Vagina (tissue), 2 donors: ENCODE measurements around the gene IL32. TPM values are rescaled to one million over a fixed set of nuclear protein-coding genes. Genes with fewer than 3 reads are reported as not detected.

Experiments
- DNase-seq, 2 donors: peaks; one replicate each; pipeline ENCODE4 v3.0.0-alpha.2; 2017; ENCODE audit errors: extremely low spot score in 2 of 2
- H3K27ac ChIP-seq: fragments of 200-600 bp; sonication (generic); one replicate; pipeline ENCODE4 v1.5.1; 2019
- H3K27me3 ChIP-seq: fragments of 200-600 bp; sonication (generic); one replicate; pipeline ENCODE4 v1.5.1; 2019
- H3K36me3 ChIP-seq, 2 donors: fragments of 200-600 bp; sonication (generic); one replicate each; pipeline ENCODE4 v1.5.1; 2017 to 2019
- H3K4me1 ChIP-seq: fragments of 200-600 bp; sonication (generic); one replicate; pipeline ENCODE4 v1.5.1; 2019
- H3K4me3 ChIP-seq, 2 donors: fragments of 200-600 bp; sonication (generic); 1 replicate in 1 of 2; 2 replicates in 1 of 2; pipeline ENCODE4 v1.5.1; 2016 to 2019
- H3K9me3 ChIP-seq: fragments of 200-600 bp; sonication (generic); one replicate; pipeline ENCODE4 v1.5.1; 2019
- POLR2A ChIP-seq, 2 donors: fragments of 450-650 bp; IDR thresholded peaks; one replicate each; pipeline ENCODE4 v1.6.1; 2017; ENCODE audit warnings: antibody characterized with exemption in 2 of 2, mild to moderate bottlenecking in 2 of 2, moderate library complexity in 2 of 2
- POLR2AphosphoS5 ChIP-seq, 2 donors: sonication (generic); formaldehyde crosslinking; IDR thresholded peaks; one replicate each; pipeline ENCODE4 v1.9.0; 2017; ENCODE audit warnings: antibody characterized with exemption in 2 of 2, mild to moderate bottlenecking in 2 of 2, low read depth in 1 of 2; ENCODE audit not compliant: insufficient read depth in 1 of 2
- intact Hi-C: fragments of 100-400 bp; cut with DNase I; formaldehyde crosslinking; loops from one replicate; pipeline ENCODE4 v1.15.1; 2023
- total RNA-seq: library from RNA; depleted of rRNA; stranded (reverse); fragments of >200 nt; gene quantifications from one replicate; pipeline ENCODE4 v1.2.3, GENCODE V29; 2016
- TF ChIP-seq, protein P1 (sequence below), 3 experiments: fragments of 450-650 bp in 2 of 3; fragments of 200-600 bp in 1 of 3; sonication (generic) in 1 of 3; IDR thresholded peaks; one replicate each; pipeline ENCODE4 v1.5.1; 2017 to 2019; ENCODE audit warnings: antibody characterized with exemption in 3 of 3, mild to moderate bottlenecking in 2 of 3, moderate library complexity in 2 of 3

IL32 gene
- total RNA-seq, 1 donor from 2014 or later: 13.0 TPM

DNA sequence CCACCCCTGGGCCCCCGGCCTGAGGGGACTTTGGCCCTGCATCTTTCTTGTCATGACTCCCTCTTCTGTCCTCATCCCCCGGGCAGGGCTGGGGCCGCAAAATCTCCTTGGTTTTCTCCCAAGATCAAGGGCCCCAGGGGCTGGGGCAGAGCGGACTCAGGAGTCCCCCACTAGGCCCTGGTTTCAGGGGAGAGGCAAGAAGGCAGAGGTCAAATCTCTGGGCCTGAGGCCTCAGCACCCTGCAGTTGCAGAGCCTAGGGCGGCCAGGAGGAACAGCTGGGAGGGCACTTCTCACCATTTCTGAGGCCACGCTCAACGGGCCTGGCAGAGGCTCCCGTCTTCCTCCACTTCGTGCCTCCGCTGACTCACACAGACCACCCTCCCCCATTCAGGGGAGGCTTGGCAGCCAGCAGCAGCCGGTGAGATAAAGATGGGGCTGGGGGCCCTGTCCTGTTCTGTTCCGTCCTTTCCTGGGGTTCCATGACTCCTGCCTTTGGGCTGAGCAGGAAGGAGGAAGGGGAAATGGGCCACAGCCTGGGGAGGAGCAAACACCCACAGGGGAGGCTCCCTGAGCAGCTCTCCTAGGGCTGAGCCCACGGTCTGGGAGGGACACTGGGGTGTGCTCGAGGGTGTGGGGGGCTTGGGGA, 21.3 kb downstream of the IL32 start:
- no peak overlapping the region for H3K27ac ChIP-seq
- intact Hi-C loops: no loop called here
- TF ChIP-seq POLR2A (IDR thresholded peaks at IDR 0.05): no peak
- TF ChIP-seq POLR2AphosphoS5 (IDR thresholded peaks at IDR 0.05; ENCODE audit: insufficient read depth in 1 of 2, low read depth in 1 of 2): no peak
- TF ChIP-seq, protein P1, sequence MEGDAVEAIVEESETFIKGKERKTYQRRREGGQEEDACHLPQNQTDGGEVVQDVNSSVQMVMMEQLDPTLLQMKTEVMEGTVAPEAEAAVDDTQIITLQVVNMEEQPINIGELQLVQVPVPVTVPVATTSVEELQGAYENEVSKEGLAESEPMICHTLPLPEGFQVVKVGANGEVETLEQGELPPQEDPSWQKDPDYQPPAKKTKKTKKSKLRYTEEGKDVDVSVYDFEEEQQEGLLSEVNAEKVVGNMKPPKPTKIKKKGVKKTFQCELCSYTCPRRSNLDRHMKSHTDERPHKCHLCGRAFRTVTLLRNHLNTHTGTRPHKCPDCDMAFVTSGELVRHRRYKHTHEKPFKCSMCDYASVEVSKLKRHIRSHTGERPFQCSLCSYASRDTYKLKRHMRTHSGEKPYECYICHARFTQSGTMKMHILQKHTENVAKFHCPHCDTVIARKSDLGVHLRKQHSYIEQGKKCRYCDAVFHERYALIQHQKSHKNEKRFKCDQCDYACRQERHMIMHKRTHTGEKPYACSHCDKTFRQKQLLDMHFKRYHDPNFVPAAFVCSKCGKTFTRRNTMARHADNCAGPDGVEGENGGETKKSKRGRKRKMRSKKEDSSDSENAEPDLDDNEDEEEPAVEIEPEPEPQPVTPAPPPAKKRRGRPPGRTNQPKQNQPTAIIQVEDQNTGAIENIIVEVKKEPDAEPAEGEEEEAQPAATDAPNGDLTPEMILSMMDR (IDR thresholded peaks at IDR 0.05): no peak
- no peaks in the 10 kb centered on the region for H3K4me1 ChIP-seq
- DNase-seq: no peak
- H3K36me3 ChIP-seq: no peaks in the 10 kb centered on the region
- H3K27me3 ChIP-seq: no peaks in the 10 kb centered on the region
- H3K4me3 ChIP-seq: peak overlapping the region in 1 of 2 donors; percentile 3
- no peaks in the 10 kb centered on the region for H3K9me3 ChIP-seq

DNA sequence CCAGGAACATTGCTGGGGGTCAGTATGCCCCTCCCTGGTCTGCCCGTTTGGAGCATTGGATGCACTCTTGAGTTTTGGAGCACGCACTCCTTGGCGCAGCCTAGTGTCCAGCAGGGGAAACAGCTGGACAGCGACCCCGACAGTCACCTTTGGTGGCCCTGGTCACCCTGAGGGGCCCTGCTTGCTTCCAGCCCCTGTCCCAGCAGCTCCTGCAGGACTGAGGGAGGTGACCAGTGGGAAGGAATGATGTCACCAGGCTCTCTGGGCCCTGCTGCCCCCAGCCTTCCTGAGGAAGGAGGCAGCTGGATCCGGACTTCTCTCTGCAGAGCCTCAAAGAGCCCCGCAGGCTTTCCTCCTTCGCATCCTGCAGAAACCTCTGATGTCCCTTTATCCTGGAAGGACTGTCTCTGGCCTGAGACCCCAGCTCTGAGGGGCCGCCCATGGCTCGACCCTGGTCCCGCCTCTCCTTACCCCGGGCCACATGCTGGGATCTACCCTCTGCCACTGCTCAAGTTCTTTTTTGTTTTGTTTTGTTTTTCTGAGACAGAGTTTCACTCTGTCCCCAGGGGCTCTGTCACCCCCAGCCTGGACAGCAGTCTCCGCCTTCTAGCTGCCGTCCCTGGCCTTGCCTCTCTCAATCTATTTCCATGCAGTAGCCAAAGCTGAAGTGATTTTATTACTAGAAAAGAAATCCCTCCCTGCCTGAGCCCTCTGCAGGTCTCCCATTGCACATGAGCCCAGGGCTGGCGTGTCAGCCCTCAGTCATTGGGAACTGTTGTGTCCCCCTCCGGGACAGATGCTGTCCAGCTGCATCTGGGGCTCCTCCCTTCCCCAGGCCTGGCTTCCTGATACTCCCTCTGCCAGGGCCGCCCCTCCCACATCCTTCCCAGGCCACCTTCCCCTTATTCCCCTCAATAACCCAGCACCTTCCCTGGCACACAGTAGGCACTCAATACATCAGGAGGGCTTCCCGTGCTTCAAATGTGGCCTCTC, 22.1 kb downstream of the IL32 start:
- H3K9me3 ChIP-seq: no peaks in the 10 kb centered on the region
- intact Hi-C loops: no loop called here
- no peaks in the 10 kb centered on the region for H3K27me3 ChIP-seq
- TF ChIP-seq POLR2A (IDR thresholded peaks at IDR 0.05): no peak
- TF ChIP-seq, protein P1 (IDR thresholded peaks at IDR 0.05): no peak
- TF ChIP-seq POLR2AphosphoS5 (IDR thresholded peaks at IDR 0.05; ENCODE audit: insufficient read depth in 1 of 2, low read depth in 1 of 2): peak in 1 of 2 donors; percentile 30
- no peaks in the 10 kb centered on the region for H3K36me3 ChIP-seq
- H3K4me1 ChIP-seq: no peaks in the 10 kb centered on the region
- H3K27ac ChIP-seq: no peak overlapping the region
- DNase-seq: no peak
- H3K4me3 ChIP-seq: peak overlapping the region in 1 of 2 donors; percentile 3

DNA sequence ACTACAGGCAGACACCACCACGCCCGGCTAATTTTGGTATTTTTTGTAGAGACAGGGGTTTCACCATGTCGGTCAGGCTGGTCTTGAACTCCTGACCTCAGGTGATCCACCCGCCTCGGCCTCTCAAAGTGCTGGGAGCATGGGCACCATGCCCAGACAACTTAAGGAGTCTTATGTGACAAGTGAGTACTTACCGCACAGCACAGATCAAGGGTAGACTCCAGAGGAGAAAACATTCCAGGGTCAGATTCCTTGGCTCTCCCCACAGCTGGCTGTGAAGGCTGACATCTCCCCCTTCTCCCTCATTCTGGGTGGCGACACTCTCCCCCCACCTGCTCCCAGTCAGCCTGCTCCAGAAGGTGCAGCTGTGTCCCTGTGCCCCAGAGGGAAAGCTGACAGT, 23.0 kb downstream of the IL32 start:
- no peaks in the 10 kb centered on the region for H3K36me3 ChIP-seq
- no peaks in the 10 kb centered on the region for H3K4me1 ChIP-seq
- no peak overlapping the region for H3K27ac ChIP-seq
- H3K4me3 ChIP-seq: no peak overlapping the region
- H3K9me3 ChIP-seq: no peaks in the 10 kb centered on the region
- TF ChIP-seq, protein P1 (IDR thresholded peaks at IDR 0.05): no peak
- TF ChIP-seq POLR2AphosphoS5 (IDR thresholded peaks at IDR 0.05; ENCODE audit: insufficient read depth in 1 of 2, low read depth in 1 of 2): no peak
- no peak for TF ChIP-seq POLR2A (IDR thresholded peaks at IDR 0.05)
- intact Hi-C loops: no loop called here
- no peak for DNase-seq
- no peaks in the 10 kb centered on the region for H3K27me3 ChIP-seq

DNA sequence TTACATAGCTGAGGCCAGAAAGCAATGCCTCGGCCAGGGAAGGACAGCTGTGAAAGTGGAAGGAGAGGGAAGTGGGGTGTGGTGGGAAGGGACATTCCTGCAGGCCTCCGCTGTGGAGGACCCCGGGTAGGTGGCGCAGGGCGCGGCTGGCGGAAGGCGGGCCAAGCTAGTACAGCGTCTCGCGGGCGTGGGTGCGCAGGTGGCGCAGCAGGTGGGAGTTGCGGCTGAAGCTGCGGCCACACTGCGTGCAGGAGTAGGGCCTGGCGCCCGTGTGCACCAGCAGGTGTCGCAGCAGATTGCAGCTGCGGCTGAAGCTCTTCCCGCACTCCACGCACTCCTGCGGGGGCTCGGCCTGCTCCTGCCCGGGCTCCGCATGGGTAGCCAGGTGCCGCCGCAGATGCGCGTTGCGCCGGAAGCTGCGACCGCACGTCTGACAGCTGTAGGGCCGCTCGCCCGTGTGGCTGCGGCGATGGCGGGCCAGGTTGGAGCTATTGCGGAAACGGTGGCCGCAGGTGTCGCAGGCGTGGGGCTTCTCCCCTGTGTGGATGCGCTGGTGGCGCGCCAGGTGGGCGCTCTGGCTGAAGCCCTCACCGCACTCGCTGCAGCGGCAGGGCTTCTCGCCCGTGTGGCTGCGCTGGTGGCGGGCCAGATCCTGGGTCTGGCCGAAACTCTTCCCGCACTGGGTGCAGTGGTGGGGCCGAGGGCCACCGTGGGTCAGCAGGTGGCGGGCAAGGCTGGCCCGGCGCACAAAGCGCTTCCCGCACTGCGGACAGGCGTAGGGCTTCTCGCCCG, 23.7 kb downstream of the IL32 start:
- intact Hi-C loops: no loop called here
- TF ChIP-seq, protein P1 (IDR thresholded peaks at IDR 0.05): no peak
- TF ChIP-seq POLR2A (IDR thresholded peaks at IDR 0.05) (no peak), POLR2AphosphoS5 (IDR thresholded peaks at IDR 0.05; ENCODE audit: insufficient read depth in 1 of 2, low read depth in 1 of 2) (no peak)
- Histone ChIP-seq H3K27me3 (no peaks in the 10 kb centered on the region), H3K9me3 (no peaks in the 10 kb centered on the region), H3K27ac (no peak overlapping the region), H3K36me3 (no peaks in the 10 kb centered on the region), H3K4me1 (no peaks in the 10 kb centered on the region), H3K4me3 (no peak overlapping the region)
- DNase-seq: no peak
